ENCODE measurements around the gene TUBGCP6.

TUBGCP6 gene

DNA sequence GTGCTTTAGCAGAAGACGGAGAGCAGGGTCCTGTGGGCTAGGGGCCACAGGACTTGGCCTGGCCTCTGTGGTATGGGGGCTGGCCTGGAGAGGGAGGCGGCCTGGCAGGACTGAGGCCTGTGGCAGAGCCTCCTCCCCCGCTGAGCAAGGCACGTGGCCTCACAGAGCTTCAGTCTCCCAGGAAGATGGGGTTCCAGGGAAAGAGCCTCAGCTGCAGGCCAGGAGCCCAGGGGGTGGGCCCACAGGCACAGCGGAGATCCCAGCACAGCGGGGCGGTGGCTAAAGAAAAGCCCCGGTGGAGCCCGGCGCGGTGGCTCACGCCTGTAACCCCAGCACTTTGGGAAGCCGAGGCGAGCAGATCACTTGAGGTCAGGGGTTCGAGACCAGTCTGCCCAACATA is 14.5 kb upstream of the TUBGCP6 start:
- no peak overlapping the region for H3K27ac ChIP-seq
- no peak overlapping the region for H3K4me3 ChIP-seq

DNA sequence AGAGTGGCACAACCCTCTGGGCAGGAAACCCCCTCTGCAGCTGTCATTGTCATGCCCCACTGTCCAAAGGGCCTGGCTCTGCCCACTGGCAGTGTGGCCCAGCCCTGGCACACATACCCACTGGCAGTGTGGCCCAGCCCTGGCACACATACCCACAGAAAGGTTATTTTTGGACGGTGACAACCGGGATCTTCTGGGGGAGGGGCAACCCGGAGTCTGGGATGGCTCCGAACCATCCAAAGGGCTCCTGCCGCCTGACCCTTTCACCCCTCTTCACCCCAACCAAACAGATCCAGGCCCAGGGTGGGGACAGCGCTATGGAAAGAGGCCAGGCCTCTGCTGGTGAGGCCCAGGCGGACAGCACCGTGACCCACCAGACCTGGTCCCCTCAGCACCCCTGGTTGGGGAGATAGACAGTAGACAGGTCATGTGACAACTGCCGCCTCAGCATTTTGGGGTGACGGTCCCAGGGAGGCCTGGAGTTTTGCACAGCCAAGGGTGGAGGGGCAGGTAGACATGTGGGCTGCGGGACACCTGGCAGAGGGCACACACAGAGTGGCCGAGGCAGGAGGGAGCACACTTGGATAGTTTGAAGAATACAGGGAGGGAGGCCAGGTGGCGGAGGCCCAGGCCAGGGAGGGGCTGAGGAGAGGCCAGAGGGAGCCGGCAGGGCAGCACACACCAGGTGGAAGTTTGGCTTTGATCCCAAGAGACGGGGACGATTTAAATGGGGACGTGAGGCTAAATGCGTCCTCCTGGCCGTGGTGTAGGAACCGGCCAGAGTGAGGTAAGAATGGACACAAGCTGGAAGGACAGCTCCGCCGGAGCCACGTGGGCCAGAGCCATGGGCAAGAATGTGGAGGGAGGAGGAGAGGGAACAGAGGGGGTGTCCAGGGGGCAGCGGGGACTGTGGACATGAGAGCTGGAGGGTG is 13.8 kb upstream of the TUBGCP6 start:
- TF ChIP-seq, protein P1, sequence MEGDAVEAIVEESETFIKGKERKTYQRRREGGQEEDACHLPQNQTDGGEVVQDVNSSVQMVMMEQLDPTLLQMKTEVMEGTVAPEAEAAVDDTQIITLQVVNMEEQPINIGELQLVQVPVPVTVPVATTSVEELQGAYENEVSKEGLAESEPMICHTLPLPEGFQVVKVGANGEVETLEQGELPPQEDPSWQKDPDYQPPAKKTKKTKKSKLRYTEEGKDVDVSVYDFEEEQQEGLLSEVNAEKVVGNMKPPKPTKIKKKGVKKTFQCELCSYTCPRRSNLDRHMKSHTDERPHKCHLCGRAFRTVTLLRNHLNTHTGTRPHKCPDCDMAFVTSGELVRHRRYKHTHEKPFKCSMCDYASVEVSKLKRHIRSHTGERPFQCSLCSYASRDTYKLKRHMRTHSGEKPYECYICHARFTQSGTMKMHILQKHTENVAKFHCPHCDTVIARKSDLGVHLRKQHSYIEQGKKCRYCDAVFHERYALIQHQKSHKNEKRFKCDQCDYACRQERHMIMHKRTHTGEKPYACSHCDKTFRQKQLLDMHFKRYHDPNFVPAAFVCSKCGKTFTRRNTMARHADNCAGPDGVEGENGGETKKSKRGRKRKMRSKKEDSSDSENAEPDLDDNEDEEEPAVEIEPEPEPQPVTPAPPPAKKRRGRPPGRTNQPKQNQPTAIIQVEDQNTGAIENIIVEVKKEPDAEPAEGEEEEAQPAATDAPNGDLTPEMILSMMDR (IDR thresholded peaks at IDR 0.05) = no peak
- no peaks in the 10 kb centered on the region for H3K36me3 ChIP-seq
- no peak overlapping the region for H3K4me3 ChIP-seq
- peaks cover 0 to 22% (median 11%) of the 10 kb centered on the region in 4 donors for H3K4me1 ChIP-seq
- peaks cover 0 to 78% of the 10 kb centered on the region in 2 donors for H3K27me3 ChIP-seq
- H3K27ac ChIP-seq = no peak overlapping the region
- H3K9me3 ChIP-seq = no peaks in the 10 kb centered on the region
- DNase-seq = no peak
- intact Hi-C loops (cut with DNase I; ENCODE audit: low total_unique reads) = loop anchor here (10.0 kb wide), 1 partner anchor 186 kb away; no protein-coding TSS in a partner anchor

More for the DNA sequence above, 14.5 kb upstream of the TUBGCP6 start:
- H3K4me1 ChIP-seq = peaks cover 0 to 22% (median 11%) of the 10 kb centered on the region in 4 donors
- no peak for DNase-seq
- H3K36me3 ChIP-seq = no peaks in the 10 kb centered on the region
- TF ChIP-seq, protein P1 (IDR thresholded peaks at IDR 0.05) = no peak
- peaks cover 0 to 83% of the 10 kb centered on the region in 2 donors for H3K27me3 ChIP-seq
- intact Hi-C loops (cut with DNase I; ENCODE audit: low total_unique reads) = loop anchor here (10.0 kb wide), 1 partner anchor 185 kb away; no protein-coding TSS in a partner anchor
- no peaks in the 10 kb centered on the region for H3K9me3 ChIP-seq

DNA sequence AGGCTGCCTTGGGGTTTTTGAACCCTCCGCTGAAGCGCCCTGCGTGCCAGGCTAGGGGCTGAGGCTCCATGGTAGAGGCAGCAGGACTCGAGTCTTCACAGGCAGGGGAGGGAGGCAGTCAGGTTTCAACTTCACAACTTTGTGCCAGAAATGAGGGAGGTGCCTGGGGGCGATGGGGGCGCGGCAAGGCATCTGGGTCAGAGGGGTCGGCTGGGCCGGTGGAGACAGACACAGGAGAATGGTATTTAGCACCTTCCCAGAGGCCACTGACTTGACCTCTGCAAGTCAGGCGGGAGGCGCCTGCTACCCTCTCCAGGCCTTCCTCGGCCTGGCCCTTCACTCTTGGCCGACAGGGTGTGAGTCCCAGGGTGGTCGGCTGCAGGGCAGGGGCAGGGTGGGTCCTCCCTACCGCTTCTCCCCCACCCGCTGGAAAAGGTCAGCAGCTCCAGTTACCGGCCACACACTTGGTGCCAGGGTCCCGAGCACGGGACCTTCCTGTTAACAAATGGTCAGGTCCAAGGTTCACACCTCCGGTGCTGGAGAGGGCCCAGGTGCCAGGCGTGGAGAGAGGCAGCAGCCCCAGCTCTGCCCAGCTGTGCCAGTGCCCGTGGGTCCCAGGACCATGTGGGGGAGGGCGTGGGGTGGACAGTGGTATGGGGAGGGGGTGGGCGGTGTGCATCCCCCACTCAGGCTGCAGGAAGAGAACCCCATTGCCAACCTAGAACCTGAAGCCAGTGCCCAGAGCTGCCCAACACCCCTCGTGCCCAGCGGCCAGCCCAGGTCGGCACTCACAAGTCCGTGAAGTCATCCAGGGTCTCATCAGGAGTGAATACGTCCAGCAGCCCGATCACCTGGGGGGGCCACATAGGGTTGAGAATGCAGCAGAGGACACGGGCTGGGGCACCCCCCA is 12.9 kb upstream of the TUBGCP6 start:
- DNase-seq = no peak
- H3K27me3 ChIP-seq = peaks cover 0 to 69% of the 10 kb centered on the region in 2 donors
- no peak overlapping the region for H3K4me3 ChIP-seq
- no peaks in the 10 kb centered on the region for H3K9me3 ChIP-seq
- peaks cover 0 to 22% (median 11%) of the 10 kb centered on the region in 4 donors for H3K4me1 ChIP-seq
- H3K27ac ChIP-seq = no peak overlapping the region
- TF ChIP-seq, protein P1 (IDR thresholded peaks at IDR 0.05) = no peak
- no peaks in the 10 kb centered on the region for H3K36me3 ChIP-seq
- intact Hi-C loops (cut with DNase I; ENCODE audit: low total_unique reads) = loop anchor here (10.0 kb wide), 1 partner anchor 187 kb away; no protein-coding TSS in a partner anchor

DNA sequence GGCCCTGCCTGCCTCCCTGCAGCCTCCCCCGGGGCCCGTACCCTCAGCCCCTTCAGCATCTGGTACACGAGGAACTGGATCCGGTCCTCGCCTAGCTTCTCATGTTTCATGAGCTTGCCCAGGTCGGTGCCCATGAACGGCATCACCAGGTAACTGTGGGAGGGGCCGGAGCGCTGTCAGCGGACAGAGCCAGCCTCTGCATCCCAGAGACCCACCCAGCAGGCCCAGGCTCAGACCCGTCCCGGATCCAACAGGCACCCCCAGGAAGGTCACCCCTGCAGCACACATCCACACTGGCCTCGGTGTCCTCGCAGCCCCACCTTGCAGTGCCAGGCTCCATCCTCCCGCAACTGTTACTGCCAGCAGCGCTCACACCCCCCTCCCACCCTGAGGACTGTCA is 12.2 kb upstream of the TUBGCP6 start:
- Histone ChIP-seq H3K4me1 (peaks cover 0 to 17% (median 11%) of the 10 kb centered on the region in 4 donors), H3K4me3 (no peak overlapping the region), H3K9me3 (no peaks in the 10 kb centered on the region), H3K27me3 (peaks cover 0 to 62% of the 10 kb centered on the region in 2 donors), H3K36me3 (no peaks in the 10 kb centered on the region), H3K27ac (no peak overlapping the region)
- no peak for DNase-seq
- intact Hi-C loops (cut with DNase I; ENCODE audit: low total_unique reads) = loop anchor here (10.0 kb wide), 1 partner anchor 188 kb away; no protein-coding TSS in a partner anchor
- TF ChIP-seq, protein P1 (IDR thresholded peaks at IDR 0.05) = no peak

DNA sequence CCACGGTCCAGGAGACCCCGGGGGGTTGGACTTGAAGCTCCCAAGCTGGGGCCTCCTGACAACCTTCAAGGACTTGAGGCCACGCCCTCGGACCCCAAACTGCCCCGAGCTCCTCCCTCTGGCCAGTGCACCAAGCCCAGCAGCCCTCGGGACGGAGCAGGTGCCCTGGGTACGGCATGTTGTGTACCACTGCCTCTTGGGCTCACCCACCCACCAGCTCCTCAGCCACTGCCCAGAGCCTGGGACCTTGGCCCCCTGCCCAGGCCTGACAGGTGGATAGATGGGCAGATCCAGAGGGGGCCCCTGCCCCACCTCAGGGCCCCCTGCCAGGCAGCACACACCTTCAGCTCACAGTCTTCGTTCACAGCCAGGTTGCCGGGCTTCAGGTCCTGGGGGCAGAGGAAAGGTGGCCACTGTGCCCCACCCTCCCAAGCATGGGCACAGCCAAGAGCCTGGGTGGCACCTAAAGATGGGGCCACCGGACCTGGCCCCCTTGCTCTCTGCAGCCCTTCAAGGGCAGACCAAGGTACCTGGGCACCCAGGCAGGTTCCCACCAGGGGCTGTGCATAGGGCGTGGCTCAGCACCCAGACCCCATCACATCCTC is 11.5 kb upstream of the TUBGCP6 start:
- Histone ChIP-seq H3K27me3 (peaks cover 0 to 57% of the 10 kb centered on the region in 2 donors), H3K9me3 (no peaks in the 10 kb centered on the region), H3K36me3 (no peaks in the 10 kb centered on the region), H3K4me1 (peaks cover 0 to 17% (median 13%) of the 10 kb centered on the region in 4 donors), H3K4me3 (no peak overlapping the region), H3K27ac (no peak overlapping the region)
- intact Hi-C loops (cut with DNase I; ENCODE audit: low total_unique reads) = loop anchor here (10.0 kb wide), 1 partner anchor 188 kb away; no protein-coding TSS in a partner anchor
- TF ChIP-seq, protein P1 (IDR thresholded peaks at IDR 0.05) = no peak
- DNase-seq = no peak

Data from tibial artery (tissue), 4 donors.